Measurements from ENCODE around the gene MND1.

MND1 gene

DNA sequence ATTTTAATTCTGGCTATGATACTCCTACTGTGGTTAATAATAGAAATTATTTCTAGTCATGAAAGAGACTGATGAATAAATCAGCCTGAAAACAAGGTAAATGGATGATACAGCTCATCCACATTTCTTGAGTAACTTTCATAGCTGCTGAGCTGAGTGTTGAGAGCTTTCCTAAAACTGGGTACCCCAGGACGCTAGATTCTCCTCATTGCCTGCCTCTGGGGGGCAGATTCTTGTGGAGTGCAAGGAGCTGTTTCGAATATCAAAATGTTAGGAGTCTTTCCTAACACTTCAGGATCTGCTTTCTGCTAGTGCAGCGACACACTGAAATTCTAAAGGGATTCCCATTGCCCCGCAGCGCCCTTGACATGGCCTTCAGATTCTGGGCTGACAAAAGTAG, 2.1 kb downstream of the MND1 start:
- DNase-seq (ENCODE audit: low spot score) = no peak

DNA sequence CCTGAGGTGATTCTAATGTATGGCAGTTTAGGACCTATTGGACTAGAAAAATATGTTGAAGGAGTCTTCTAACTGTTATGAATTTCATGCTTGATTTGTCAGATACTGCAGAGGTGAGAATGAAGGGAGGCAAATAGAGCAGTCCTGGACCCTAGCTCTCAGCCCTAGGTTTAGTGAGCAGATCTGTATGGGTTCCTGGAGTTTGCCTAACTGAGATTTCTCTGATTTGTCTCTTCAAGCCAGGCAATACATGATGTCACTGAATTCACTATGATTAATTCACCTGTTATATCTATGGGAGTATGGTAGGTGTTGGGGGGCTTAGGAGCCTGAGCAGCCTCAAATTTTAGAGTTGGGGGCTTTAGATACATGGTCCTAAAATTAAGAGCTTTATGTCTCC, 2.6 kb downstream of the MND1 start:
- no peak for DNase-seq (ENCODE audit: low spot score)

DNA sequence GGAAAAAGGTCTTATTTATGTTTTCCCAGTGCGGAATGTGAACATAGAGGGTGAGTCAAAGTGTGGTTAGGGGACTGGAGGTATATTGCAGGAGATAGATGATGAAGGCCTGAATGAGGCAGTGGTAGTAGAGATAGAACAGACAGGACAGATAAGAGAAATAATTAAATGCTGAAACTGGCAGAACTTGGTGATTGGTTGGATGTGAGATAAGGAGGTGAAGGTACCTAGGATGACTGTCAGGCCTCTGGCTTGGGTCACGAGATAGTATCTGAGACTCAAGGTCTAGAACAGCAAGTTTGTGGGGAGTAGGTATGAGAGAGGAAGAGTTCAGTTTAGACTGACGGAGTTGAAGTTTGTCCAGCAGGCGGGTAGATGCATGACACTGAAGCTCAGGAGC, 3.5 kb downstream of the MND1 start:
- DNase-seq (ENCODE audit: low spot score) = no peak

DNA sequence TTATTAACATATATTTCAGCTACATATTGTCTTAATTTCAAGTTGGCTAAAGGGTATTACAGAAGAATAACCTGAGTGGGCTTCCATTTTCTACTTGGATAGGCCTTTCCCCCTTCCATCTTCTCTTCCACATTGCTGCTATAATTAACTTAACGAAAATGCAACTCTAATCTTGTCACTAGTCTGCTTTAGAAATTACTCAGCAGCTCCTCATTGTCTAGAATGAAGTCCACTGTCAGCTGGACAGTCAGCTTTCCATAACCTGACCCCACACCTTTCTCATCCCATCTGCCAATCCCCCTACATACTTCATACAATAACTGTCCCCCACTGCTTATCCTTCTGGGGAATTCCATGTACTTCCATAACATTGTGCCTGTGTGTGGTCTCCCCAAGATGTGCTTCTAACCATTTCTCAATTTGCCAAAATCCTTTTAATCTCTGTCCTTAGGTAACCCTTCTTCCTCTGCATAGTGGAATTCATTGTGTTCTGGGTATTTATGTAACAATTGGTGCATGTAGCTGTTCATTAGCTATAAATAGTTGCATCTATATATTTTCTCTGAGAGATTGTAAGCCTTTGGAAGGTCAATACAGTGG, 4.8 kb downstream of the MND1 start:
- no peak for DNase-seq (ENCODE audit: low spot score)

DNA sequence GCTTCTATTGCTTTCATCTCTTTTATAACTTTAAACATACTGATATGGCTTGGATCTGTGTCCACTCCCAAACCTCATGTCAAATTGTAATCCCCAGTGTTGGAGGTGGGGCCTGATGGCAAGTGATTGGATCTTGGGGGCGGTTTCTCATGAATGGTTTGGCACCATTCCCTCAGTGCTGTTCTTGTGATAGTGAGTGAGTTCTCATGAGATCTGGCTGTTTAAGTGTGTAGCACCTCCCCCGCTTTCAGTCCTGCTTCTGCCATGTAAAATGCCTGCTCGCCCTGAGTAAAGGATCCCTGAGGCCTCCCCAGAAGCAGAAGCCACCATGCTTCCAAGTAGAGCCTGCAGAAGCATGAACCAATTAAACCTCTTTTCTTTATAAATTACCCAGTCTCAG, 17.7 kb downstream of the MND1 start:
- no peak for DNase-seq (ENCODE audit: low spot score)

DNA sequence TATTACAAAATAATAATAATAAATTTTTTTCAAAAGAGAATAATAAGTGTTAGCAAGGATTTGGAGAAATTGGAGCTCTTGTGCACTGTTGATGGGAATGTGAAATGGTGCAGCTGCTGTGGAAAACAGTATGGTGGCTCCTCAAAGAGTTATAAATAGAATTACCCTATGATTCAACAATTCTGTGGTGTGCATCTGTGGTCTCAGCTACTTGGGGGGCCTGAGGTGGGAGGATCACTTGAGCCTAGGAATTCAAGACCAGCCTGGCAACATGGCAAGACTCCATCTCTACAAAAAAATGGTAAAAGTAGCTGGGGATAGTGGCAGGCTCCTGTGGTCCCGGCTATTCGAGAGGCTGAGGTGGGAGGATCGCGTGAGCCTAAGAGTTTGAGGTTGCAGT, 19.6 kb downstream of the MND1 start:
- DNase-seq (ENCODE audit: low spot score) = no peak

DNA sequence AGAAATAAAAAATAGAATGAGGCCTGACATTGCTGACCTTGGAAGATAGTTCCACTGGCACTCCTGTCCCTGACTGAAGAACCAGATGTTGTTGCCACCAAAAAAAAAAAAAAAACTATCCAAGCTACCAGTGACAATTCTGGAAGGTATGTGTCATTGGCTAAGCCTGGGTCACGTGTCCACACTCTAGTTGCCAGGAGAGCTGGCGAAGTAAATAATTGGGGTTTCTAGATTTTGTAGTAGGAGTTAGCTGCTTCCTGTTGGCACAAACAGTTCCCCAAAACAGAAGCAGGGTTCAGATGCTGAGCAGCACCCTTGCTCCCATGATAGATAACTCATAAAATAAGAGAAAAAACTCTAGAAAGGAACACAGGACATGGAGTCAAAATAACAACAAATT, 20.5 kb downstream of the MND1 start:
- DNase-seq (ENCODE audit: low spot score) = no peak

DNA sequence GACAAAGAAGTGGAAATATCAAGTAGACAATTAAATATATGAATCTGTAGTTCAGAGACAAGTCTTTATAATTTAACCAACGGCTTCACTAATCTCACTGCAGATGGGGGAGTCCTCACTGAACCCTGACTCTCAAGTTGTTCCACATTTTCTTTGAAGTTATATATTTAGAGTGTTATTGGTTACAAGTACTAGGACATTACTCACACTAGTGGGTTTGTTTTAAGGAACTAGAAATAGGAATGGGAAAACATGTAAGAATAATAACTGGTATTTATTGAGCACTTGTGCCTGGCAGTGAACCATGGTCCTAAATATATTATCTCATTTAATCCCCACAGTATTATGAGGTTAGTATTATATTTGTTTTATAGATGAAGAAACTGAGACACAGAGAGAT, 22.0 kb downstream of the MND1 start:
- no peak for DNase-seq (ENCODE audit: low spot score)

DNA sequence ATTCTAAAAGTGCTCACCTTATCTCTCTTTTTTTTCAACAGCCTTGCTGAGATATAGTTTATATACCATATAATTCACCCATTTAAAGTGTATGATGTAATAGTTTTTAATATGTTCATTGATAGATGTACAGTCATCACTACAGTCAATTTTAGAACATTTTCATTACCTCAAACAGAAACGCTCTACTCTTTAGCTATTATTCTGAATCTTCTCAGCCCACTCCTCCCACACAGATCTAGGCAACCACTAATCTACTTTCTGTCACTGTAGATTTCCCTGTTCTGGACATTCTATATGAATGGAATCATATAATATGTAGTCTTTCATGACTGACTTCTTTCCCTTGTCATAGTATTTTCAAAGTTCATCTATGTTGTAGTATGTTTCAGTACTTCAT, 22.6 kb downstream of the MND1 start:
- DNase-seq (ENCODE audit: low spot score) = no peak

DNA sequence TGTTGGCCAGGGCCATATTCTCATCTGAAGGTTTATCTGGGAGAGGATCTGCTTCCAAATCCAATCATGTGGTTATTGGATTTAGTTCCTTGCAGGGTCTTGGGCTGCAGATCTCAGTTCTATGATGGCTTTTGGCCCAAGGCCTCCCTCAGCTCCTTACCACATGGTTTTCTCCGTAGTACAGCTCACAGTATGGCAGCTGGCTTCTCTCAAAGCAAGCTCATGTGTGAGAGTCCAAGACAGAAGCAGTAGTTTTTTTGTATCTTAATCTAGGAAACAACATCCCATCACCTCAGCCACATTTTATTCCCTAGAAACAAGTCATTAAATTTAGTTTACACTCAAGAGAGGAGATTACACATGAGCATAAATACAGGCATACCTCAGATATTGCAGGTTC, 24.5 kb downstream of the MND1 start:
- no peak for DNase-seq (ENCODE audit: low spot score)

DNA sequence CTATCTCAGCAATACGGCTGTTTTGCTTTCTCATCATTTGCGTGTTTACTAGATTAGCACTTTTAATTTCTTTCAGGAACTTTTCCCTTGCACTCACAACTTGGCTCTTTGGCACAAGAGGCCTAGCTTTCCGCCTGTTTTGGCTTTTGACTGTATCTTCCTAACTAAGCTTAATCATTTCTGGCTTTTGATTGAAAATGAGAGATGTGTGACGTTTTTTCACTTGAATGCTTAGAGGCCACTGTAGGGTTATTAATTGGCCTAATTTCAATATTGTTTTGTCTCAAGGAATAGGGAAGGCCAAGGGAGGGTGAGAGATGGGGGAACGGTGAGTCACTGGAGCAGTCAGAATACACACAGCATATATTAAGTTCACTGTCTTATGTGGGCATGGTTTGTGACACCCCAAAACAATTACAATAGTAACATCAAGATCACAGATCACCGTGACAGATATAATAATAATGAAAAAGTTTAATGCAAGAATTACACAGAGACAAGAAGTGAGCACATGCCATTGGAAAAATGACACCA, 27.3 kb downstream of the MND1 start:
- DNase-seq (ENCODE audit: low spot score) = no peak

DNA sequence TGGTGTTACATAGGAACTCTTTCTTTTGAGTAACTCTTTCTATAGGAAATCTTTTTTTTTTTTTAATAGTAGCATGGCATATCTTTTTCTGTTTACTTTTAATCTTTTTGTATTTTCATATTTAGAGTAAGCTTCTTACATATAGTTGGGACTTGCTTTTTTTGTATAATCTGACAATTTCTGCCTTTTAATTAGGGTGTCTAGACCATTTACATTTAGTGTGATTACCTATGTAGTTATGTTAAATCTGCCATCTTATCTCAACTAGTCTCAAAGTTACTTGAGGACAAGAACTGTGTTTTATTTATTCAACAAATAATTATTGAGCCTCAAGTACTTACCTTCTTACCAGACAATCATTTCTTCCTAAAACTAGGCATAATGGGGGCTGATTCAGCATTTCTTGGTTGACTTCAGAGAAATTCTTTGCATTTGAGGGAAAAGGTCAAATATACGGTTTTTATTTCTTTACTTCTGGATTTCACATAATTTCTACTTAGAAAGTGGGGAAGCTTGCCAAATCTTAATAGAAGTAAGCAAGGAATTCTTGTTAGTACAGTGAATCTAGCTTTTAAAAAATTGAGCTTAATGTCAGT, 28.6 kb downstream of the MND1 start:
- DNase-seq (ENCODE audit: low spot score) = no peak

DNA sequence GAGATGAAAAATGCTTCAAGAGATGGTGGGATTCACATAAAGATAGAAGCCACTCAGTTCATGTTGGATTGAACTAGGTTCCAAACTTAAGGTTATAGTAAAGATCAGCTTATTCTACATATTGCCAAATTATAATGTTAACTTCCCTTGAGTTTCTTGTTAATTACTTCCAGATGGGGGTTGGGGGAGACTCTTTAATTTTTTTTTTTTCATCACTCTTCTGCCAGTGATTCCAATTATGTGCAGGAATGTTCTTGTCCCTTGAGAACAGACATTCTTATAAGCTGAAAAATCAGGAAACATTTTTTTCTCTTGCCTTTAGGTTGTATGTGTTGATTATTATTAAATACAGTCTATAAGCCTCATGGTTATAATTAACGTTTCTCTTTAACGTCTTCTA, 30.0 kb downstream of the MND1 start:
- no peak for DNase-seq (ENCODE audit: low spot score)

DNA sequence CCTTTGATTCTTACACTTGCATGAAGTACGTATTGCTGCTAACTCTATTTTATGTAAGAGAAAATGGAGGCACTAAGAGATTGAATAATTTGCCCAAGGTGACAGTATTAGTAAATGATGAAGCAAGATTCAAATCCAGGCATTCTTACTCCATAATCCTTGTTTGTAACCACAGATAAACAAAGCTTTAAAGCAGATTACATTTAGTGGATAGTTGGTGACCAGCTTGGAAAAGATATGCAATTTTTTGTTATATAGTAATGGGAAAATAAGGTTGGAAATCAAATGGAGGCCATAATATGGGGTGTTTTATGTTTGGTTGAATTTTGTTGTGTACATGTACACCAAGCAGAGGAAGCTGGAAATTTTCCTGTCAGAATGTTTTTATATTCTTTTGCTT, 30.8 kb downstream of the MND1 start:
- no peak for DNase-seq (ENCODE audit: low spot score)

DNA sequence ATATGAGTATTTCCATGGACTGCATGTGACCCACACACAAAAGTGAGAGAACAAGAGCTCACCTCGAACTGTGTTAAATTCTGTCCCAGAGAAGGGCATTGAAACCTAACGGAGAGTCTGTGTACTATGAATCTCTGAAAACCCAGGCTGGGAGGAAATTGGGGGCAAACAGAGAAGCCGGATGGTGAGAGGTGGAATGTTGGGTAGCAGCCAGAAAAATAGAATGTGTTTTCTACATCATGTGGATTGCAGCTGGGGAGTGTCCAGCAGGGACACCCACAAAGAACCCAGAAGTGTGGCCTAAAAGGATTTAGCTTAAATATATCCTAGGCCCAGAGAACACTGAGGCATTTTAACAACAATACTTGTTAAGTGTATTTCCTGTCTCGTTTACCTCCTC, 38.6 kb downstream of the MND1 start:
- no peak for DNase-seq (ENCODE audit: low spot score)

DNA sequence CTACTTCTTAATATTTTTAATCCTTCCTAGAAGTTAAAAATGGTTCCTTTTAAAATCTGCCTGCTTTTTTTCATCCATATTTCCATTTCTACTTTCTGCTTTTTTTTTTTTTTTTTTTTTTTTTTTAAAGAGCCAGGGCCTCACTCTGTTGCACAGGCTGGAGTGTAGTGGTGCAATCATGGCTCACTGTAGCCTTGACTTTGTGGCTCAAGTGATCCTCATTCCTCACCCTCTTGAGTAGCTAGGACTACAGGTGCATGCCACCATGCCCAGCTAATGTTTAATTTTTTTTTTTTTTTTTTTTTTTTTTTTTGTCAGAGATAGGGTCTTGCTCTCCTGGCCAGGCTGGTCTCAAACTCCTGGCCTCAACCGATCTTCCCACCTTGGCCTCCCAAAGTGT, 39.7 kb downstream of the MND1 start:
- DNase-seq (ENCODE audit: low spot score) = no peak

DNA sequence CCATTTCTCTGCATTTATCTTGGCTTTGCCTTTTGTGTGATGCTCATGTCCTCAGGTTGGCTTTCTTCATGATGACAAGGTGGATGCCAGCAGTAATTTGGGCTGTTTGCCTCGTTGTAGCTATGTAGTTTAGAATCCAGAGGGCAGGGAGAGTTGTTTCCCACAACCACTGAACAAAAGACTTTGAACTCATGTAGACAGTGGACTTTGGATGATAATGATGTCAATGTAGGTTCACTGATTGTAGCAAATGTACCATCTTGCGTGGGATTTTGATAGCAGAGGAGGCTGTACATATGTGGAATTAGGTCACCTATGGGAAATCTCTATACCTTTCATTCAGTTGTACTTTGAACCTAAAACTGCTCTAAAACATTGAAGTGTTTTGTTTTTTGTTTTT, 41.3 kb downstream of the MND1 start:
- DNase-seq (ENCODE audit: low spot score) = no peak

DNA sequence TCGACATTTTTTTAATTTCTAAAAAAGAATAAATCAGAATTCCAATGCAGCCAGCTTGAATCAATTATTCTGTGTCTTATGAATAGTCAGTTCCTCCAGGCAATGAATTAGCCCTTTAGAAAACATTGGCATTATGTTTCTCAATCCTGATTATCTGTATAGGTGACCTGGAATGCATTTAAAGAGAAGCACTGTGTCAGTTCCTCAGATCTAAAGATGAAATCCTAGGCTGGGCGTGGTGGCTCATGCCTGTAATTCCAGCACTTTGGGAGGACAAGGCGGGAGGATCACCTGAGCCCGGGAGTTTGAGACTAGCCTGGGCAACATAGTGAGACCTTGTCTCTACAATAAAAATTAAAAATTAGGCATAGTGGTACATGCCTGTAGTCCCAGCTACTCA, 43.5 kb downstream of the MND1 start:
- DNase-seq (ENCODE audit: low spot score) = no peak

DNA sequence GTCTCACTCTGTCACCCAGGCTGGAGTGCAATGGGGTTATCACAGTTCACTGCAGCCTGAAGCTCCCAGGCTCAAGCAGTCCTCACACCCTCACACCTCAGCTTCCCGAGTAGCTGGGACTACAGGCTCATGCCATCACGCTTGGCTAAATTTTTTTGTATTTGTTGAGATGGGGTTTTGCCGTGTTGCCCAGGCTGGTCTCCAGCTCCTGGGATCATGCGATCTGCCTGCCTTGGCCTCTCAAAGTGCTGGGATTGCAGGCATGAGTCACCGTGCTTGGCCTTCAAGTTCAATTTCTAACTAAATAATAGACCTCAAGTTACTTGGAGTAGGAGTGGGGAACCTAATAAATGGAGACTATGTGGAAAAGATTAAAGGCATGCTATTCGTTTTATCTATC, 48.9 kb downstream of the MND1 start:
- DNase-seq (ENCODE audit: low spot score) = no peak

DNA sequence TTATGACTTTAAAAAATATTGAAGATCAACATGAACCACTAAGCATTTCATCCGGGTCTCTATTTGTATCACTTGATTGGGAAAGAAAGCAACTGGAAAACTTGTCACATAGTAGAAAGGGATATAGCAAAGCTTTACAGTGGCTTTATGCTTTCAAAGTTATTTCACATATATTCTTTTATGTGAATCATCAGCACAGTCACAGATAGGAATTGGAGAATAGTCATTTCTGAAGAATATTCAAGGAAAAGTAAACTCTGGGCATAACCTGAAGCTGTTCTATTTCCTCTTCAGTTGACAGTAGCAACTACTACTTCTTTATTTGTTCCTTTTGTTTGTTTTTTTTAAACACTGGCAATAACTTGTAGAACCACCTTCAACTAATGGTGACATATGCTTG, 50.5 kb downstream of the MND1 start:
- DNase-seq (ENCODE audit: low spot score) = no peak

DNA sequence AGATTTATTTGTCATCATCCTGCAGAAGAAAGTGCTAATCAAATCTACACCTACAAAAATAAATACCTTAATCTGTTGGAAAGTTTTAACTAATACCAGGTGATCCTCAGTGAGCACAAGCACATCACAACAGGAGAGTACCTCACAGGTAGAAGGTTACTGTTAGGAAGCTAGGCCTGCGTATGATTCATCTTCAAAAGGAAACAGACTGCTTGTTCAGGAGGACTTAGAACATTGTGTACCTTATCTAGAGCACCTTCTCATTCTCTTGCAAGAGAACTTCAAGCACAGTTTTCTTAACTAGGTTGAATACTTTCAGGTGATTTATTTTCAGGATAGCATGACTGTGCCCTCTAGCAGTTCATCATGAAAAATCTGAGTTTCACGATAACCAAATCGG, 54.2 kb downstream of the MND1 start:
- no peak for DNase-seq (ENCODE audit: low spot score)

DNA sequence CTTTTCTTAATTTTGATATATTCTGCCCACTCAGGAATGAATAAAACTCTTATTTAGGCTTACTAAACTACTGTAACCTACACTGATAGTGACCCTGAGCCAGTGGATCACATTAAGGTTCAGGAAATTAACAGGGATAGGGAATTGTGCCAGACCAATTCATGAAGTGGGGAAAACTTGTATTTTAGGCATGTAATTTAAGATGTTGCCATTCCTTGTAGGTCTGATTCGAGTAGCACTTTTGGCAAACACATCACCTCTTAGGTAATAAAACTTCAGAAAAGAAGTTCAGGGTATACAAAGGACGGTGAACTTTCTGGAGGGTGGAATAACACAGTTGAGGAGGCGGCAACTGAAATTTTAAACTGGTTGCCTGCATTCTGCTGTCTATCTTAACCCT, 54.9 kb downstream of the MND1 start:
- DNase-seq (ENCODE audit: low spot score) = no peak

DNA sequence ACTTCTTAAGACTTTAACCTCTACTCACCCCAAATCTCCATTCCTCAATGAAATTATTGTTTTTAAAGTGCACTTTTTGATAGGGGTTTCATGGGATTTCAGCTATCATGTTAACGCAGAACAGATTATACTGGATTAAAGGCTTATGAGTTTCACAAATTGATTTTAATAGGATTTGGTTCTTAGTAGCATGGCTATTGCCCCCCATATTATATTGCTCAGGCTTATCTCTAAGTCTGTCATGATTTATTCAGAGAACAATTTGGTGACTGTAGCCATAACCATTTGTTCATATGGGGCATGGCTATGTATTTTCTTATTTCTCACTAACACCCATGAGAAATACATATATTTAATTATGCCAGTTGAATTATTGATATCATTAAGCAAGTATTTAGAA, 57.0 kb downstream of the MND1 start:
- no peak for DNase-seq (ENCODE audit: low spot score)

DNA sequence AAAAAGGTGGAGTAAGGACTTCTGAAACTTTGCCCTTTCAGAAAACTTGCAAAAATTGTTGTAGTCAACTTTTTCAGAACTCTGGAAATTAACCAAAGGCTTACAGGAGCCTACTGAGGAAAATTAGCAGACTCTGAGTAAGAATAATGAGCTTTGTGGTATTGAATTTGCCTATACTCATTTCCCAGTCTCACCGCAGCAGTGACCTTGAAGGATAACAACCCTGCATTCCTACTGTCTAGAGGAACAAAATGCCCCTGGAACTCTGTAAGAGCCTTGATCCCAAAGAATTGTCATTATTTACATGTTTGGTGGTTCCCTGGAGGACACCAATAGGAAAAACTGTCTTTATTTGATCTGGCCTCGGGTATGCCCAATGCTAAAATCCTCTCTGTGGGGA, 57.9 kb downstream of the MND1 start:
- no peak for DNase-seq (ENCODE audit: low spot score)

Data from ecto neural progenitor cell (in vitro differentiated cells).